Chondrocyte (in vitro differentiated cells): ENCODE data around the gene XPNPEP3. TPM values are rescaled to one million over a fixed set of nuclear protein-coding genes. Genes with fewer than 3 reads are reported as not detected.

Source experiments
- DNase-seq: peaks from one replicate; pipeline ENCODE4 v3.0.0; 2021; ENCODE audit warnings: mixed read lengths, low spot score
- H3K27ac Mint-ChIP-seq: one replicate; pipeline ENCODE4 v1.8.0; 2021; ENCODE audit warnings: mild to moderate bottlenecking, moderate library complexity, mixed read lengths; ENCODE audit not compliant: unreplicated experiment
- H3K27me3 Mint-ChIP-seq: 2 replicates; pipeline ENCODE4 v1.8.0; 2021; ENCODE audit warnings: low read depth, mixed read lengths
- H3K36me3 Mint-ChIP-seq: 2 replicates; pipeline ENCODE4 v1.8.0; 2021; ENCODE audit warnings: low read depth, mixed read lengths
- H3K4me1 Mint-ChIP-seq: 2 replicates; pipeline ENCODE4 v1.8.0; 2021; ENCODE audit warnings: low read depth, mild to moderate bottlenecking, mixed read lengths
- H3K4me3 Mint-ChIP-seq: one replicate; pipeline ENCODE4 v1.8.0; 2021; ENCODE audit warnings: mild to moderate bottlenecking, moderate library complexity, mixed read lengths; ENCODE audit not compliant: unreplicated experiment
- H3K9me3 Mint-ChIP-seq: 2 replicates; pipeline ENCODE4 v1.8.0; 2021; ENCODE audit warnings: low read depth, mixed read lengths
- CTCF ChIP-seq: fragments of 200-600 bp; sonication (generic); IDR thresholded peaks from 2 replicates; pipeline ENCODE4 v1.5.0; 2021; ENCODE audit warnings: antibody characterized with exemption, mild to moderate bottlenecking, moderate library complexity
- total RNA-seq: library from RNA; stranded (reverse); gene quantifications from 3 replicates; pipeline ENCODE4 v1.2.1, GENCODE V29; 2021

The XPNPEP3 gene
- total RNA-seq, 1 donor from 2014 or later, result 15.3 TPM

GRCh38 chr22:40967111-40967760, 110.3 kb downstream of the XPNPEP3 start:
- Mint-ChIP-seq H3K36me3 (peaks cover 33% of the 10 kb centered on the region), H3K27me3 (no peaks in the 10 kb centered on the region), H3K4me1 (peaks cover 3% of the 10 kb centered on the region), H3K4me3 (no peak overlapping the region), H3K27ac (no peak overlapping the region), H3K9me3 (no peaks in the 10 kb centered on the region)
- TF ChIP-seq CTCF, result no peak
- DNase-seq, result no peak

GRCh38 chr22:40972587-40972986, 115.6 kb downstream of the XPNPEP3 start:
- Mint-ChIP-seq H3K4me1 (peaks cover 2% of the 10 kb centered on the region), H3K27ac (no peak overlapping the region), H3K27me3 (no peaks in the 10 kb centered on the region), H3K9me3 (no peaks in the 10 kb centered on the region), H3K4me3 (no peak overlapping the region), H3K36me3 (peaks cover 18% of the 10 kb centered on the region)
- no peak for TF ChIP-seq CTCF
- DNase-seq, result peak; percentile 22

- Mint-ChIP-seq H3K36me3 (peaks cover 16% of the 10 kb centered on the region), H3K27ac (no peak overlapping the region), H3K9me3 (no peaks in the 10 kb centered on the region), H3K4me3 (no peak overlapping the region), H3K27me3 (no peaks in the 10 kb centered on the region), H3K4me1 (peaks cover 2% of the 10 kb centered on the region)
- TF ChIP-seq CTCF, result no peak
- peak; percentile 44 for DNase-seq
These were observed 116.2 kb downstream of the XPNPEP3 start for GRCh38 chr22:40973144-40973543.

- H3K9me3 Mint-ChIP-seq, result no peaks in the 10 kb centered on the region
- peaks cover 9% of the 10 kb centered on the region for H3K4me1 Mint-ChIP-seq
- no peak overlapping the region for H3K4me3 Mint-ChIP-seq
- H3K27ac Mint-ChIP-seq, result no peak overlapping the region
- no peaks in the 10 kb centered on the region for H3K27me3 Mint-ChIP-seq
- DNase-seq, result no peak
- peaks cover 13% of the 10 kb centered on the region for H3K36me3 Mint-ChIP-seq
- TF ChIP-seq CTCF, result no peak
These were observed 118.4 kb downstream of the XPNPEP3 start for GRCh38 chr22:40975366-40975765.

GRCh38 chr22:40976866-40977700, 120.1 kb downstream of the XPNPEP3 start:
- TF ChIP-seq CTCF, result no peak
- H3K4me3 Mint-ChIP-seq, result no peak overlapping the region
- DNase-seq, result peak; percentile 68
- H3K9me3 Mint-ChIP-seq, result no peaks in the 10 kb centered on the region
- peaks cover 9% of the 10 kb centered on the region for H3K4me1 Mint-ChIP-seq
- no peak overlapping the region for H3K27ac Mint-ChIP-seq
- H3K36me3 Mint-ChIP-seq, result peaks cover 8% of the 10 kb centered on the region
- H3K27me3 Mint-ChIP-seq, result no peaks in the 10 kb centered on the region
